ENCODE data around the gene GINS1. TPM values are rescaled to one million over a fixed set of nuclear protein-coding genes. Genes with fewer than 3 reads are reported as not detected.

GINS1 gene
- total RNA-seq, 1 donor from 2014 or later: 6.6 TPM

DNA sequence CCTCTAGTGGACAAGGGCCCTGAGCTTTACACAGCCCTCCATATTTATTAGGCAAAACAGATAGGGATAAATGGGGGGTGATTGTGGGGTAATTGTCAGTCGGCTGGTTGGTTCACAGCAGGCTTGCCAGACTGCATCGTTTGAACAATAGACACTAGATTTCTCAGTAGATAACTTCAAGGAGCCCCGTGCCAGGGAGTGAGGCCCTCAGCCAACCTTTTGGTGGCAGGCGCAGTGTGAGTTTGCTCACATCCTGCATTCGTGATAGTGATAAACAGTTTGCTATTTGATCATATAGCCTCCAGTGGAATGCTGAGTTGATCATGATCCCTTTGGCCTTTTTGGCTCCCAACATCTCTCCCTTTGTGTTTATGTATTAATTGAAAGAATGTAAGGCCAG is 13.2 kb upstream of the GINS1 start:
- Histone ChIP-seq H3K9ac (ENCODE audit: low read length) (no peak overlapping the region), H4K20me1 (ENCODE audit: insufficient read depth, low read length) (no peaks in the 10 kb centered on the region), H3K27ac (ENCODE audit: low read depth, low read length) (no peak overlapping the region), H3K27me3 (ENCODE audit: insufficient read depth, low read length) (no peaks in the 10 kb centered on the region), H3K79me2 (ENCODE audit: insufficient read depth, low read length) (peaks cover 12% of the 10 kb centered on the region), H3K4me1 (ENCODE audit: insufficient read depth, low read length) (peaks cover 3% of the 10 kb centered on the region), H3K9me3 (ENCODE audit: insufficient read depth, low read depth, low read length) (no peaks in the 10 kb centered on the region), H2AFZ (ENCODE audit: low read depth, low read length) (no peak overlapping the region), H3K4me3 (ENCODE audit: insufficient read depth, low read depth, low read length) (no peak overlapping the region), H3K36me3 (ENCODE audit: insufficient read depth, low read length) (no peaks in the 10 kb centered on the region), H3K4me2 (ENCODE audit: low read length) (no peak overlapping the region)
- DNase-seq (ENCODE audit: low read depth) (no peak), FAIRE-seq (no peak)
- no peaks in the 10 kb centered on the region for H3K36me3 Mint-ChIP-seq (ENCODE audit: low read depth, unreplicated experiment)
- no peak overlapping the region for H3K4me3 Mint-ChIP-seq (ENCODE audit: unreplicated experiment)
- H3K27me3 Mint-ChIP-seq (ENCODE audit: low read depth, unreplicated experiment): peaks cover 2% of the 10 kb centered on the region
- no peaks in the 10 kb centered on the region for H3K9me3 Mint-ChIP-seq (ENCODE audit: unreplicated experiment)
- H3K27ac Mint-ChIP-seq (ENCODE audit: unreplicated experiment): no peak overlapping the region
- peaks cover 19% of the 10 kb centered on the region for H3K4me1 Mint-ChIP-seq (ENCODE audit: low read depth, unreplicated experiment)
- TF ChIP-seq EZH2 (IDR thresholded peaks at IDR 0.05; ENCODE audit: insufficient read depth, low read length): no peak
- TF ChIP-seq, protein P1, sequence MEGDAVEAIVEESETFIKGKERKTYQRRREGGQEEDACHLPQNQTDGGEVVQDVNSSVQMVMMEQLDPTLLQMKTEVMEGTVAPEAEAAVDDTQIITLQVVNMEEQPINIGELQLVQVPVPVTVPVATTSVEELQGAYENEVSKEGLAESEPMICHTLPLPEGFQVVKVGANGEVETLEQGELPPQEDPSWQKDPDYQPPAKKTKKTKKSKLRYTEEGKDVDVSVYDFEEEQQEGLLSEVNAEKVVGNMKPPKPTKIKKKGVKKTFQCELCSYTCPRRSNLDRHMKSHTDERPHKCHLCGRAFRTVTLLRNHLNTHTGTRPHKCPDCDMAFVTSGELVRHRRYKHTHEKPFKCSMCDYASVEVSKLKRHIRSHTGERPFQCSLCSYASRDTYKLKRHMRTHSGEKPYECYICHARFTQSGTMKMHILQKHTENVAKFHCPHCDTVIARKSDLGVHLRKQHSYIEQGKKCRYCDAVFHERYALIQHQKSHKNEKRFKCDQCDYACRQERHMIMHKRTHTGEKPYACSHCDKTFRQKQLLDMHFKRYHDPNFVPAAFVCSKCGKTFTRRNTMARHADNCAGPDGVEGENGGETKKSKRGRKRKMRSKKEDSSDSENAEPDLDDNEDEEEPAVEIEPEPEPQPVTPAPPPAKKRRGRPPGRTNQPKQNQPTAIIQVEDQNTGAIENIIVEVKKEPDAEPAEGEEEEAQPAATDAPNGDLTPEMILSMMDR (IDR thresholded peaks at IDR 0.05; ENCODE audit: insufficient read depth, low read depth, low read length): no peak

DNA sequence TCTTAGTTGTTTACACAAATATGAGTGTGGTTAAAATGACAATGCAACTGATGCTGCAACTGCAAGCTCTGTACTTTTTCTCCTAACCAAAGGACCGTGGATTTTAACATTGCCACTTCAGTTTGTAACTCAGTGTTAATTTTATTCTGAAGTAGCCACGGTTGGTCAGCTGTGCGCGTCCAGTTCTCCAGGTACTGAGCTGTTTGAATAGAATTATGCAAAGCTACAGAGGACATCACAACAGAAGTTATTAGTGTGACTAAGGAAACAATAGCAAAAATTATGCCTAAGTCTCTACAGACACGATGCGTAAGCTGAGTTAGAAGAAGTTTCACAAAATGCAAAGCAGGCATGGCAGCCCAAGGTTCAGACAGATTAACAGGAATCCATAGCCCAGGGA is 12.5 kb upstream of the GINS1 start:
- Mint-ChIP-seq H3K27ac (ENCODE audit: unreplicated experiment) (no peak overlapping the region), H3K27me3 (ENCODE audit: low read depth, unreplicated experiment) (peaks cover 2% of the 10 kb centered on the region), H3K4me3 (ENCODE audit: unreplicated experiment) (no peak overlapping the region), H3K36me3 (ENCODE audit: low read depth, unreplicated experiment) (no peaks in the 10 kb centered on the region), H3K4me1 (ENCODE audit: low read depth, unreplicated experiment) (peaks cover 18% of the 10 kb centered on the region), H3K9me3 (ENCODE audit: unreplicated experiment) (no peaks in the 10 kb centered on the region)
- Histone ChIP-seq H3K36me3 (ENCODE audit: insufficient read depth, low read length) (no peaks in the 10 kb centered on the region), H3K4me3 (ENCODE audit: insufficient read depth, low read depth, low read length) (no peak overlapping the region), H3K4me2 (ENCODE audit: low read length) (no peak overlapping the region), H3K9me3 (ENCODE audit: insufficient read depth, low read depth, low read length) (no peaks in the 10 kb centered on the region), H3K79me2 (ENCODE audit: insufficient read depth, low read length) (peaks cover 5% of the 10 kb centered on the region), H4K20me1 (ENCODE audit: insufficient read depth, low read length) (no peaks in the 10 kb centered on the region), H3K9ac (ENCODE audit: low read length) (no peak overlapping the region), H3K27me3 (ENCODE audit: insufficient read depth, low read length) (no peaks in the 10 kb centered on the region), H2AFZ (ENCODE audit: low read depth, low read length) (no peak overlapping the region), H3K27ac (ENCODE audit: low read depth, low read length) (no peak overlapping the region), H3K4me1 (ENCODE audit: insufficient read depth, low read length) (no peaks in the 10 kb centered on the region)
- no peak for FAIRE-seq
- no peak for TF ChIP-seq EZH2 (IDR thresholded peaks at IDR 0.05; ENCODE audit: insufficient read depth, low read length)
- TF ChIP-seq, protein P1 (IDR thresholded peaks at IDR 0.05; ENCODE audit: insufficient read depth, low read depth, low read length): no peak
- no peak for DNase-seq (ENCODE audit: low read depth)

DNA sequence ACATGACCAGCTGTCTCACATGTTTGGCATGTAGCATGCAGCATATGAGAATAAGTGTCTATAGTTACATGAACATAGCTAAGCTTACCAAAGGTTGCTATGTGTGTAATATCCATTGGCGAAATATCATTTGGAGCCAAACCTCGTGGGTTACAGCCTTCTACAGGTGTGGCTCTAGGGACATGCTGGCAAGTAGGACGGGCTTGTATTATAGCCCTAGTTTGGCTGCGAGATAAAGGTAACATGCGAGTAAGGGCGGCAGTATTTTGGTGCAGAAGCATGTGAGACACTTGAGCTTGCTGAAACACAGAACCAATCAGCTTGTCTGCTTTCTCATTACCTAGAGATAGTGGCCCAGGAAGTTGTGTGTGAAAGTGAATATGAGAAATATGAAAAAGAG is 10.4 kb upstream of the GINS1 start:
- no peaks in the 10 kb centered on the region for H3K27me3 ChIP-seq (ENCODE audit: insufficient read depth, low read length)
- Mint-ChIP-seq H3K36me3 (ENCODE audit: low read depth, unreplicated experiment) (no peaks in the 10 kb centered on the region), H3K4me3 (ENCODE audit: unreplicated experiment) (no peak overlapping the region), H3K9me3 (ENCODE audit: unreplicated experiment) (peaks cover 6% of the 10 kb centered on the region), H3K27ac (ENCODE audit: unreplicated experiment) (peak overlapping the region; percentile 36), H3K27me3 (ENCODE audit: low read depth, unreplicated experiment) (peaks cover 2% of the 10 kb centered on the region), H3K4me1 (ENCODE audit: low read depth, unreplicated experiment) (peaks cover 18% of the 10 kb centered on the region)
- H3K4me1 ChIP-seq (ENCODE audit: insufficient read depth, low read length): no peaks in the 10 kb centered on the region
- H2AFZ ChIP-seq (ENCODE audit: low read depth, low read length): no peak overlapping the region
- TF ChIP-seq, protein P1 (IDR thresholded peaks at IDR 0.05; ENCODE audit: insufficient read depth, low read depth, low read length): no peak
- TF ChIP-seq EZH2 (IDR thresholded peaks at IDR 0.05; ENCODE audit: insufficient read depth, low read length): no peak
- H3K36me3 ChIP-seq (ENCODE audit: insufficient read depth, low read length): no peaks in the 10 kb centered on the region
- DNase-seq (ENCODE audit: low read depth): no peak
- no peak overlapping the region for H3K4me2 ChIP-seq (ENCODE audit: low read length)
- no peaks in the 10 kb centered on the region for H3K9me3 ChIP-seq (ENCODE audit: insufficient read depth, low read depth, low read length)
- FAIRE-seq: no peak
- H3K4me3 ChIP-seq (ENCODE audit: insufficient read depth, low read depth, low read length): no peak overlapping the region
- H3K27ac ChIP-seq (ENCODE audit: low read depth, low read length): no peak overlapping the region
- no peaks in the 10 kb centered on the region for H3K79me2 ChIP-seq (ENCODE audit: insufficient read depth, low read length)
- H3K9ac ChIP-seq (ENCODE audit: low read length): no peak overlapping the region
- H4K20me1 ChIP-seq (ENCODE audit: insufficient read depth, low read length): no peaks in the 10 kb centered on the region
